ENCODE results near the gene THAP7.

GRCh38 chr22:20992056-20992442 is 9.9 kb downstream of the THAP7 start:
- no peak for TF ChIP-seq RNF2 (IDR thresholded peaks at IDR 0.05)
- TF ChIP-seq, protein P1, sequence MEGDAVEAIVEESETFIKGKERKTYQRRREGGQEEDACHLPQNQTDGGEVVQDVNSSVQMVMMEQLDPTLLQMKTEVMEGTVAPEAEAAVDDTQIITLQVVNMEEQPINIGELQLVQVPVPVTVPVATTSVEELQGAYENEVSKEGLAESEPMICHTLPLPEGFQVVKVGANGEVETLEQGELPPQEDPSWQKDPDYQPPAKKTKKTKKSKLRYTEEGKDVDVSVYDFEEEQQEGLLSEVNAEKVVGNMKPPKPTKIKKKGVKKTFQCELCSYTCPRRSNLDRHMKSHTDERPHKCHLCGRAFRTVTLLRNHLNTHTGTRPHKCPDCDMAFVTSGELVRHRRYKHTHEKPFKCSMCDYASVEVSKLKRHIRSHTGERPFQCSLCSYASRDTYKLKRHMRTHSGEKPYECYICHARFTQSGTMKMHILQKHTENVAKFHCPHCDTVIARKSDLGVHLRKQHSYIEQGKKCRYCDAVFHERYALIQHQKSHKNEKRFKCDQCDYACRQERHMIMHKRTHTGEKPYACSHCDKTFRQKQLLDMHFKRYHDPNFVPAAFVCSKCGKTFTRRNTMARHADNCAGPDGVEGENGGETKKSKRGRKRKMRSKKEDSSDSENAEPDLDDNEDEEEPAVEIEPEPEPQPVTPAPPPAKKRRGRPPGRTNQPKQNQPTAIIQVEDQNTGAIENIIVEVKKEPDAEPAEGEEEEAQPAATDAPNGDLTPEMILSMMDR (IDR thresholded peaks at IDR 0.05 in 2 of 3, conservative IDR thresholded peaks at IDR 0.05 in 1 of 3; ENCODE audit: insufficient read depth in 2 of 3, low read depth in 1 of 3, low read length in 3 of 3) = no peak
- TF ChIP-seq ZNF324 (CRISPR knock-in tag; IDR thresholded peaks at IDR 0.05) = no peak
- TF ChIP-seq NR2C2 (CRISPR knock-in tag; IDR thresholded peaks at IDR 0.05) = no peak
- no peak for TF ChIP-seq NR2C2 (tag; IDR thresholded peaks at IDR 0.05)
